Measurements from ENCODE around the gene MCL1. TPM values are rescaled to one million over a fixed set of nuclear protein-coding genes. Genes with fewer than 3 reads are reported as not detected.

The MCL1 gene
- total and polyA plus RNA-seq, 9 donors, result 74.2 to 280 (median 145) TPM

GRCh38 chr1:150551784-150552127 is 27.7 kb downstream of the MCL1 start:
- H3K27ac ChIP-seq, result peak overlapping the region; percentile 51 to 89
- no peak overlapping the region for H3K4me3 ChIP-seq
- peaks cover 16% of the 10 kb centered on the region for H3K4me1 ChIP-seq (ENCODE audit: insufficient read depth)
- H3K9me3 ChIP-seq, result no peaks in the 10 kb centered on the region
- 60 to 65% (median 62%) methylated on average over 1 of the region's 1 CpG for WGBS, 3 donors
- no peak for DNase-seq
- H3K27me3 ChIP-seq, result no peaks in the 10 kb centered on the region
- TF ChIP-seq POLR2A (IDR thresholded peaks at IDR 0.05), result no peak
- TF ChIP-seq EP300 (IDR thresholded peaks at IDR 0.05), result no peak
- TF ChIP-seq CTCF (IDR thresholded peaks at IDR 0.05), result no peak
- intact Hi-C loops (cut with DNase I), result loop anchor here in 3 of 4 donors (10.0 kb wide), 3 partner anchors 73 to 263 kb away; partner anchors contain the start of genes ENSA (in 1 of the 3) and GOLPH3L (in 1 of the 3)
- no peaks in the 10 kb centered on the region for H3K36me3 ChIP-seq

GRCh38 chr1:150551051-150551783 is 28.2 kb downstream of the MCL1 start:
- Histone ChIP-seq H3K27ac (peak overlapping the region; percentile 89 to 92), H3K4me1 (ENCODE audit: insufficient read depth) (peaks cover 16% of the 10 kb centered on the region)
- 70 to 81% (median 75%) methylated on average over 11 of the region's 11 CpGs for WGBS, 3 donors

GRCh38 chr1:150550222-150551050 is 29.0 kb downstream of the MCL1 start:
- H3K27me3 ChIP-seq, result no peaks in the 10 kb centered on the region
- WGBS, 3 donors, result 18 to 39% (median 32%) methylated on average over 22 of the region's 22 CpGs
- H3K27ac ChIP-seq, result peak overlapping the region; percentile 89 to 92
- no peaks in the 10 kb centered on the region for H3K9me3 ChIP-seq
- peaks cover 16% of the 10 kb centered on the region for H3K4me1 ChIP-seq (ENCODE audit: insufficient read depth)
- H3K4me3 ChIP-seq, result peak overlapping the region; percentile 59
- intact Hi-C loops (cut with DNase I), result loop anchor here in 3 of 4 donors (10.0 kb wide), 3 partner anchors 74 to 264 kb away; partner anchors contain the start of genes ENSA (in 1 of the 3) and GOLPH3L (in 1 of the 3)
- DNase-seq, result peak; percentile 72 to 86 (median 75)
- H3K36me3 ChIP-seq, result no peaks in the 10 kb centered on the region
- TF ChIP-seq POLR2A (IDR thresholded peaks at IDR 0.05) (peak; percentile 36), CTCF (IDR thresholded peaks at IDR 0.05) (no peak), EP300 (IDR thresholded peaks at IDR 0.05) (no peak)

More at GRCh38 chr1:150551051-150551783, 28.2 kb downstream of the MCL1 start:
- Histone ChIP-seq H3K9me3 (no peaks in the 10 kb centered on the region), H3K27me3 (no peaks in the 10 kb centered on the region), H3K4me3 (no peak overlapping the region), H3K36me3 (no peaks in the 10 kb centered on the region)
- peak in 1 of 5 donors; percentile 50 for DNase-seq
- intact Hi-C loops (cut with DNase I), result loop anchor here in 3 of 4 donors (10.0 kb wide), 3 partner anchors 74 to 264 kb away; partner anchors contain the start of genes ENSA (in 1 of the 3) and GOLPH3L (in 1 of the 3)
- TF ChIP-seq CTCF (IDR thresholded peaks at IDR 0.05), result no peak
- TF ChIP-seq POLR2A (IDR thresholded peaks at IDR 0.05), result no peak

- H3K4me1 ChIP-seq (ENCODE audit: insufficient read depth), result peaks cover 16% of the 10 kb centered on the region
- TF ChIP-seq POLR2A (IDR thresholded peaks at IDR 0.05) (peak; percentile 49), CTCF (IDR thresholded peaks at IDR 0.05) (peak in 1 of 3 donors; percentile 9), EP300 (IDR thresholded peaks at IDR 0.05) (no peak)
Measured at GRCh38 chr1:150549496-150550221, 29.8 kb downstream of the MCL1 start.

More at GRCh38 chr1:150549496-150550221, 29.8 kb downstream of the MCL1 start:
- H3K4me3 ChIP-seq, result peak overlapping the region; percentile 59
- H3K9me3 ChIP-seq, result no peaks in the 10 kb centered on the region
- H3K27me3 ChIP-seq, result no peaks in the 10 kb centered on the region
- intact Hi-C loops (cut with DNase I), result loop anchor here in 3 of 4 donors (10.0 kb wide), 3 partner anchors 75 to 265 kb away; partner anchors contain the start of genes ENSA (in 1 of the 3) and GOLPH3L (in 1 of the 3)
- H3K27ac ChIP-seq, result peak overlapping the region; percentile 89 to 92
- 3 to 10% (median 10%) methylated on average over 36 to 43 of the region's 43 CpGs for WGBS, 3 donors
- no peaks in the 10 kb centered on the region for H3K36me3 ChIP-seq
- DNase-seq, result peak; percentile 62 to 74 (median 69)

Measured in ovary (tissue), 9 donors.